ENCODE results near the gene PCGF1. TPM values are rescaled to one million over a fixed set of nuclear protein-coding genes. Genes with fewer than 3 reads are reported as not detected.
A peak's percentile ranks its signal among the peaks of the same experiment; 100 is the strongest.

The PCGF1 gene
- total and polyA plus RNA-seq, 2 experiments from 2014 or later = 24.1 to 24.8 TPM

DNA sequence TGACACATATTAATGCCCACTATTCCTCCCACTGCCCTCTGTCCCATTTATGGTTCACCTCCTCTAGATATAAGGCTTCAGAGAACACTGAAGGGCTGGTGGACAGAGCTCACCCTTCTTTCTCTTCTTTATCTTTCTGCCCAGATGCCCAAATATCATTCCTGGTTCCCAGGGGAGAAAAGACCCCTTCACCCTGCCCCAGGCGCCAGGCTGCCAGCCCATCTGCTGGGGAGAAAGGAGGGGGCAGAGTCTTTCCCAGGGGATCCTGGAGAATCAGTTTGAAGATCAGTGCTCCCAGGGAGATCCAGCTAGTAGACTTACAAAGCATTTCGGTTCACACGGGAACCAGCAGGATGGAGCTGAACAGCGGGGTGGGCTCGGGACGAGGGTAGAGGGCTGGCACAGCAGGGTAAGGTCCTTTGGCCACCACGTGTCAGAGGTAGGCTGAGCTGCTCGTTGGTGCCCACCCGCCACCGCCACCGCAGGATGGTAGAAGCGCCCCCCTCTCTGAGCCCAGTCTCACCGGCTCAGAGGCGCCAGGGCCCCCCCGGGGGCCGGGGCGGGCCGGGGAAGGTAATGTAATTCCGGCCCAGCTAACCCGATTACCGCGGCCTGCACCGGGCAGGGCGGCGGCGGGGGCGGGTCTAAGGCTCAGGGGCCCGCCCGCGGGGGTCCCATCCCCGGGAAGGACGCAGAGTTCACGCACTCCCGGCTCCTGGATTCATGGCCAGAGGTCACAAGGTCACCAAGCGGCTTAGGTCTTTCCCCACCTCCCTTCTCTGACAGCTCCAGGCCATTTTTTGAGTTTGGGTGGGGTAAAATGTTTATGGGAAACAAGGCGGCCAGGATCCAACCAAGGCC, 5.5 kb upstream of the PCGF1 start:
- Histone ChIP-seq H4K20me1 (ENCODE audit: insufficient read depth) (no peaks in the 10 kb centered on the region), H3K9ac (no peak overlapping the region), H3F3A (ENCODE audit: insufficient read depth) (no peaks in the 10 kb centered on the region), H3K9me3 (ENCODE audit: low read depth) (no peaks in the 10 kb centered on the region), H3K27me3 (replicated peaks; ENCODE audit: insufficient read depth) (peaks cover 64% of the 10 kb centered on the region), H3K4me1 (ENCODE audit: insufficient read depth) (no peaks in the 10 kb centered on the region), H3K4me3 (no peak overlapping the region), H3K36me3 (ENCODE audit: low read depth) (no peaks in the 10 kb centered on the region), H3K4me2 (ENCODE audit: unreplicated experiment) (no peak overlapping the region), H3K27ac (no peak overlapping the region), H3K79me2 (ENCODE audit: insufficient read depth) (no peaks in the 10 kb centered on the region), H3K9me2 (ENCODE audit: insufficient read depth) (no peaks in the 10 kb centered on the region), H2AFZ (no peak overlapping the region)
- TF ChIP-seq EZH2 (IDR thresholded peaks at IDR 0.05; ENCODE audit: insufficient read depth, poor library complexity, severe bottlenecking) = no peak
- TF ChIP-seq EZH2phosphoT487 (IDR thresholded peaks at IDR 0.05; ENCODE audit: insufficient read depth, low read depth) = 0 out of 2 replicates have a peak, but pooled peaks have one; percentile 1
- DNase-seq = no peak
- in situ Hi-C loops (cut with MboI) = no loop called here
- WGBS, 2 experiments (ENCODE audit: low coverage in 1 of 2, low lambda C conversion rate in 2 of 2, missing lambda C conversion rate in 2 of 2) = 9 to 18% methylated on average over 15 to 30 of the region's 36 CpGs

DNA sequence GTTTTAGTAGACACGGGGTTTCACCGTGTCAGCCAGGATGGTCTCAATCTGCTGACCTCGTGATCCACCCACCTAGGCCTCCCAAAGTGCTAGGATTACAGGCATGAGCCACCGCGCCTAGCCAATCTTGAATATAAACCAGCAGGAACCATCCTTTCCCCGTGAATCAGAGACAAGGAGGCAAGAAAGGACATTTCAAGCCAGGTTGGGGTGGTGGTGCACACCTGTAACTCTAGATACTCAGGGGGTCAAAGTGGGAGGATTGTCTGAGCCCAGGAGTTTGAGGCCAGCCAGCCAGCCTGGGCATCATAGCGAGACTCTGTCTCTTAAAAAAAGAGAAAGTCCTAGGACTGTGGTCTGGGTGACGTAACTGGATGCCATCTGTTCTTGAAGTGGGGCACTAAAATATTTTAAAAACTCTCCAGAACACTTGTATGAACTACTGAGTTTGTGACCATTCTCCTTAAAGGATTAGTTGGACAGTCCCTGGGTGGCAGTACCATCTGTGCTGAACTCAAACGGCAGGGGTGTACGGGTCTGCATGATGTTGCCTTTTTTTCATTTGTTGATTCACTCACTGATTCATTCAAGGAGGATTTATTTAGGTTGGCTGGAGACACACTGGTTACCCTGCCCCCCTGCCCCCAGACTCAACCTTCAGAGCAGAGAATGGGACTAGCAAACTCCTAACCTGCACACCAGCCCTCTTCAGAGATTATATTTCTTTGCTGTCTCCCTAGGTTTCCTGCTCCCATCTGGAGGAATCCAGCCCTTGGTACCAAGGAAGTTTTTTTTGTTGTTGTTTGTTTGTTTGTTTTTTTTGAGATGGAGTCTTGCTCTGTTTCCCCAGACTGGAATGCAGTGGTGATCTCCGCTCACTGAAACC, 3.9 kb upstream of the PCGF1 start:
- no peaks in the 10 kb centered on the region for H4K20me1 ChIP-seq (ENCODE audit: insufficient read depth)
- H2AFZ ChIP-seq = no peak overlapping the region
- no peaks in the 10 kb centered on the region for H3K9me3 ChIP-seq (ENCODE audit: low read depth)
- WGBS, 2 experiments (ENCODE audit: low coverage in 1 of 2, low lambda C conversion rate in 2 of 2, missing lambda C conversion rate in 2 of 2) = 42 to 43% methylated on average over 11 of the region's 11 CpGs
- no peak overlapping the region for H3K4me3 ChIP-seq
- TF ChIP-seq EZH2phosphoT487 (IDR thresholded peaks at IDR 0.05; ENCODE audit: insufficient read depth, low read depth) (no peak), EZH2 (IDR thresholded peaks at IDR 0.05; ENCODE audit: insufficient read depth, poor library complexity, severe bottlenecking) (no peak)
- H3F3A ChIP-seq (ENCODE audit: insufficient read depth) = 0 out of 2 replicates have a peak, but pooled peaks cover 6% of the 10 kb centered on the region
- H3K79me2 ChIP-seq (ENCODE audit: insufficient read depth) = peaks cover 8% of the 10 kb centered on the region
- no peak overlapping the region for H3K27ac ChIP-seq
- peaks cover 5% of the 10 kb centered on the region for H3K4me1 ChIP-seq (ENCODE audit: insufficient read depth)
- no peaks in the 10 kb centered on the region for H3K36me3 ChIP-seq (ENCODE audit: low read depth)
- peaks cover 48% of the 10 kb centered on the region for H3K27me3 ChIP-seq (replicated peaks; ENCODE audit: insufficient read depth)
- in situ Hi-C loops (cut with MboI) = no loop called here
- peak; percentile 48 for DNase-seq
- no peak overlapping the region for H3K4me2 ChIP-seq (ENCODE audit: unreplicated experiment)
- H3K9me2 ChIP-seq (ENCODE audit: insufficient read depth) = no peaks in the 10 kb centered on the region
- no peak overlapping the region for H3K9ac ChIP-seq

DNA sequence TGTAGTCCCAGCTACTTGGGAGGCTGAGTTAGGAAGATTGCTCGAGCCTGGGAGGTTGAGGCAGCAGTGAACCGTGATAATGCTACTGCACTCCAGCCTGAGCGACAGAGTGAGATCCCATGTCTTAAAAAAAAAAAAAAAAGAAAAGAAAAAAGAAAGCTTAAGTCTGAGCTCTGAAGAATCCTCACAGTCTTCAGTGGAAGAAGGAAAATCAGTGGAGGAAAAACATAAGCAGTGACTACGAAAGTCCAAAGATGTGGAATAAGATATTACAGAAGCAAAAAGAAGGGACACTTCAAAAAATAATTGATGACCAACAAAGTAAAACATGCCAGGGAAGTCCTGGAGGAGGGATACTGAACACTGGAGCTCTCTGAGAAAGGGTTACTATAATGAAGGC, 2.8 kb upstream of the PCGF1 start:
- in situ Hi-C loops (cut with MboI) = no loop called here
- no peaks in the 10 kb centered on the region for H4K20me1 ChIP-seq (ENCODE audit: insufficient read depth)
- H3K27me3 ChIP-seq (replicated peaks; ENCODE audit: insufficient read depth) = peaks cover 37% of the 10 kb centered on the region
- no peak for DNase-seq
- no peak overlapping the region for H2AFZ ChIP-seq
- H3K4me3 ChIP-seq = no peak overlapping the region
- H3K27ac ChIP-seq = no peak overlapping the region
- 92 to 100% methylated on average over 4 of the region's 4 CpGs for WGBS, 2 experiments (ENCODE audit: low coverage in 1 of 2, low lambda C conversion rate in 2 of 2, missing lambda C conversion rate in 2 of 2)
- H3K36me3 ChIP-seq (ENCODE audit: low read depth) = no peaks in the 10 kb centered on the region
- H3F3A ChIP-seq (ENCODE audit: insufficient read depth) = 0 out of 2 replicates have a peak, but pooled peaks cover 6% of the 10 kb centered on the region
- no peak overlapping the region for H3K4me2 ChIP-seq (ENCODE audit: unreplicated experiment)
- no peaks in the 10 kb centered on the region for H3K9me2 ChIP-seq (ENCODE audit: insufficient read depth)
- H3K9me3 ChIP-seq (ENCODE audit: low read depth) = no peaks in the 10 kb centered on the region
- peaks cover 16% of the 10 kb centered on the region for H3K4me1 ChIP-seq (ENCODE audit: insufficient read depth)
- H3K9ac ChIP-seq = no peak overlapping the region
- H3K79me2 ChIP-seq (ENCODE audit: insufficient read depth) = peaks cover 19% of the 10 kb centered on the region
- TF ChIP-seq EZH2phosphoT487 (IDR thresholded peaks at IDR 0.05; ENCODE audit: insufficient read depth, low read depth) (no peak), EZH2 (IDR thresholded peaks at IDR 0.05; ENCODE audit: insufficient read depth, poor library complexity, severe bottlenecking) (no peak)

DNA sequence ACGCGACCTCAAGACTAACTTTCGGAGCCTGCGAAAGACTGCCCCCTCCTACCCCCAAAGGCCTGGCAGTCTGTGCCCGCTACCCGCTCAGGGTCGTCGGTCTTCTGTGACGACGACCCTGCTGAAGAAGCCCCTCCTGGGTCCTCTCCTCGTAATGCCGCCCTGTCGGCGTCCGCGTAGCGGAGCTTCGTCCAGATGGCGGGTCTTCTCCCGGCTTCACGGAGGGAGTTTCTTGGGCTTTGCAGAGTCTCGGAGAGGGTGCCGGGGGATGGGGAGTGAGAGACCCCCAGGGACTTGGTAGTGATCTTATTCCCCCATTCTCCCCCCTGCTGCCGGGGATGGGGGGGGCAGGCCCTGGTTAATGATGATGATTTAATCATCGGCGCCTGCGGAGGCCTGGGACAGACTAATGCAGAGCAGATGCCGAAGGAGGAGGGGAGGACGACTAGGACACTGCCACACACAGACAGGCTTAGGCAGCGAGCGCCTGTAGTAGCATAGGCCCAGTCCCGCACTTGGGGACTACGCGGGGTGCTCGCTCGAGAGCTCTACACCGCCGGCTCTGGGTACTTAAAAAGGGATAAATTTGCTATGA, 528 bp upstream of the PCGF1 start:
- Histone ChIP-seq H3K36me3 (ENCODE audit: low read depth) (no peaks in the 10 kb centered on the region), H3K79me2 (ENCODE audit: insufficient read depth) (peaks cover 26% of the 10 kb centered on the region), H3K4me3 (peak overlapping the region; percentile 90), H4K20me1 (ENCODE audit: insufficient read depth) (no peaks in the 10 kb centered on the region), H2AFZ (peak overlapping the region; percentile 94), H3F3A (ENCODE audit: insufficient read depth) (peaks cover 18% of the 10 kb centered on the region), H3K9ac (peak overlapping the region; percentile 92), H3K9me2 (ENCODE audit: insufficient read depth) (no peaks in the 10 kb centered on the region), H3K27me3 (replicated peaks; ENCODE audit: insufficient read depth) (peaks cover 14% of the 10 kb centered on the region), H3K27ac (peak overlapping the region; percentile 96), H3K4me2 (ENCODE audit: unreplicated experiment) (peak overlapping the region; percentile 94), H3K9me3 (ENCODE audit: low read depth) (no peaks in the 10 kb centered on the region), H3K4me1 (ENCODE audit: insufficient read depth) (peaks cover 23% of the 10 kb centered on the region)
- in situ Hi-C loops (cut with MboI) = no loop called here
- DNase-seq = peak; percentile 91
- TF ChIP-seq EZH2phosphoT487 (IDR thresholded peaks at IDR 0.05; ENCODE audit: insufficient read depth, low read depth) (no peak), EZH2 (IDR thresholded peaks at IDR 0.05; ENCODE audit: insufficient read depth, poor library complexity, severe bottlenecking) (no peak)
- WGBS, 2 experiments (ENCODE audit: low coverage in 1 of 2, low lambda C conversion rate in 2 of 2, missing lambda C conversion rate in 2 of 2) = 5 to 6% methylated on average over 38 of the region's 38 CpGs
